Daoy (cell line): ENCODE results near the gene AMDHD2. TPM values are rescaled to one million over a fixed set of nuclear protein-coding genes. Genes with fewer than 3 reads are reported as not detected.
"Not testable (repeated sequence)": the region's sequence is repeated elsewhere in the genome, so short reads cannot be mapped to it uniquely, and the experiment has no call there.

Experiments used
- DNase-seq: peaks from one replicate; pipeline ENCODE4 v3.0.0-alpha.2; 2015; ENCODE audit warnings: low read depth
- total RNA-seq: library from RNA; depleted of rRNA; stranded (reverse); fragments of >200 nt; shearing (Covaris generic); gene quantifications from 2 replicates; pipeline ENCODE4 v1.2.3, GENCODE V29; 2014; rRNA removed

The AMDHD2 gene, protein sequence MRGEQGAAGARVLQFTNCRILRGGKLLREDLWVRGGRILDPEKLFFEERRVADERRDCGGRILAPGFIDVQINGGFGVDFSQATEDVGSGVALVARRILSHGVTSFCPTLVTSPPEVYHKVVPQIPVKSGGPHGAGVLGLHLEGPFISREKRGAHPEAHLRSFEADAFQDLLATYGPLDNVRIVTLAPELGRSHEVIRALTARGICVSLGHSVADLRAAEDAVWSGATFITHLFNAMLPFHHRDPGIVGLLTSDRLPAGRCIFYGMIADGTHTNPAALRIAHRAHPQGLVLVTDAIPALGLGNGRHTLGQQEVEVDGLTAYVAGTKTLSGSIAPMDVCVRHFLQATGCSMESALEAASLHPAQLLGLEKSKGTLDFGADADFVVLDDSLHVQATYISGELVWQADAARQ
- total RNA-seq = 11.7 and 22.0 TPM in 2 replicates

DNA sequence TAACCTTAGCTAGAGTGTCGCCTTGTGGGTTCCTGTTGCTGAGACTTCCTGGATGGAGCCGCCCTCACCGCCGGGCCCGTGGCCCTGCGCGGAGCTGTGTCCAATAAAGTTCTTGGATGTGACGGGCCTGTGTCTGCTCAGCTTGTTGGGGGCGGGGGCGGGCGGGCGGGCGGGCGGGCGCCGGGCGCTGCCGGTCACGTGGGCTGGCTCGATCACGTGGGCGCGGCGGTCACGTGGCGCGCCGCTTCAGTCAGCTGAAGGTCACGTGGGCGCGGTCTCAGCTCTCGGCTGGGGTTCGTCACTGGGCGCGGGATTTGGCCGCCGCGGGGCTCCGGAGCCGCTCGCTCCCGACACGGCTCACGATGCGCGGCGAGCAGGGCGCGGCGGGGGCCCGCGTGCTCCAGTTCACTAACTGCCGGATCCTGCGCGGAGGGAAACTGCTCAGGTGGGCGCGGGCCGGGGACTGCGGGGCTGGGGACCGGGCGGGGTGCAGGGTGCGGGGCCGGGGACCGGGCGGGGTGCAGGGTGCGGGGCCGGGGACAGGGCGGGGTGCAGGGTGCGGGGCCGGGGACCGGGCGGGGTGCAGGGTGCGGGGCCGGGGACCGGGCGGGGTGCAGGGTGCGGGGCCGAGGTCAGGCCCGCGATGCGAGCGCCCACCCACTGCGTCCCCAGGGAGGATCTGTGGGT lies at the start of gene AMDHD2:
AMDHD2 (plus strand) TSS at position 275 of the 687 bp plus-strand sequence; CDS start at position 363, 88 bp downstream.
- DNase-seq = peak; percentile 89

DNA sequence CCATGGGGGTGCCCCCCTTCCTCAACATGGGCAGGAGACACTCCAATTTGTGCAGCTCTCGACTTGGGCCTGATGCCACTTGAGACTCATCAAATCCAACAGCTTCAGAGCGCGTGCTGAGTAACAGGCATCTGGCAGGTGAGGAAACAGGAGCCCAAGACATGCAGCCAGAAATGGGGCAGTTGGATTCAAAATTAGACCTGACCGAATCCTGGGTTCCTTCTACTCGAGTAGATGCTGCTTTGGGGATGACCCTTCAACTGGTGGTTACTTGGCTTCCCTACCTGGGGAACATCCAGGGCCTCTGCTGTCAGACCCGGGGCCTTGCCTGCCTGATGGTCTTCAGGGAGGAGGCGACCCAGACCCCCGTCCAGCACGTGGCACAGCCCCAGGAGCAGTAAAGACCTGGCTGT lies 49.6 kb upstream of the AMDHD2 start:
- no peak for DNase-seq

DNA sequence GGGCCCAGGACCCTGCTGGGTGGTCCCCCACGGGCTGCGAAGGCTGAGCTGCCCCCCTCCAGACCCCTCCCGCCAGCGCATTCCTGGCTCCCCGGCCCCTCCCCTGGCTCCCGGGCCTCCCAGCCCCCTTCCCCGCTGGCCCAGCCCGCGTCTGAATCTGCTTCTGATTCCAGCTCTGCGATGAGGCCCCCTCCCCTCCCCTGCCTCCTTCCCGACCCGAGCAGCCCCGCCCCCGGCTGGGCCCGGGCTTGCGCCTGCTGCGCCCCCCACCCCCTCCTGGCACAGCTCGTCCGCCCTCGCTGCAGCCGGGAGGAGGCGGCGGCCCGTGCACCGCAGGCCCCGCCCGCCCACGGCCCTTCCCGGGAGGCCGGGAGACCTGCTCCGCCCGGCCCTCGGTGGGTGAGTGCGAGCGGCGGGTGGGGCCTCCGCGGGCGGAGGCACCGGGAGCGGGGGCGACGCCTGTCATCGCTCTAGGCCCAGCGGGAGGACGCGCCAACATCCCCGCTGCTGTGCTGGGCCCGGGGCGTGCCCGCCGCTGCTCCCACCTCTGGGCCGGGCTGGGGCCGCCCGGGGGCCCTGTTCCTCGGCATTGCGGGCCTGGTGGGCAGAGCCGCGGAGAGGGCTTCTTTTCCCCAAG lies 49.0 kb upstream of the AMDHD2 start, which contains the start of gene NTN3:
NTN3 (plus strand) TSS at position 282 of the 637 bp plus-strand sequence. CDS start 405 bp downstream, outside the sequence.
- no peak for DNase-seq

DNA sequence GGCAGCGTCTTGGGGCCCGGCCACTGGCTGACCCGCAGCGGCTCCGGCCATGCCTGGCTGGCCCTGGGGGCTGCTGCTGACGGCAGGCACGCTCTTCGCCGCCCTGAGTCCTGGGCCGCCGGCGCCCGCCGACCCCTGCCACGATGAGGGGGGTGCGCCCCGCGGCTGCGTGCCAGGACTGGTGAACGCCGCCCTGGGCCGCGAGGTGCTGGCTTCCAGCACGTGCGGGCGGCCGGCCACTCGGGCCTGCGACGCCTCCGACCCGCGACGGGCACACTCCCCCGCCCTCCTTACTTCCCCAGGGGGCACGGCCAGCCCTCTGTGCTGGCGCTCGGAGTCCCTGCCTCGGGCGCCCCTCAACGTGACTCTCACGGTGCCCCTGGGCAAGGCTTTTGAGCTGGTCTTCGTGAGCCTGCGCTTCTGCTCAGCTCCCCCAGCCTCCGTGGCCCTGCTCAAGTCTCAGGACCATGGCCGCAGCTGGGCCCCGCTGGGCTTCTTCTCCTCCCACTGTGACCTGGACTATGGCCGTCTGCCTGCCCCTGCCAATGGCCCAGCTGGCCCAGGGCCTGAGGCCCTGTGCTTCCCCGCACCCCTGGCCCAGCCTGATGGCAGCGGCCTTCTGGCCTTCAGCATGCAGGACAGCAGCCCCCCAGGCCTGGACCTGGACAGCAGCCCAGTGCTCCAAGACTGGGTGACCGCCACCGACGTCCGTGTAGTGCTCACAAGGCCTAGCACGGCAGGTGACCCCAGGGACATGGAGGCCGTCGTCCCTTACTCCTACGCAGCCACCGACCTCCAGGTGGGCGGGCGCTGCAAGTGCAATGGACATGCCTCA lies 48.3 kb upstream of the AMDHD2 start:
- no peak for DNase-seq

DNA sequence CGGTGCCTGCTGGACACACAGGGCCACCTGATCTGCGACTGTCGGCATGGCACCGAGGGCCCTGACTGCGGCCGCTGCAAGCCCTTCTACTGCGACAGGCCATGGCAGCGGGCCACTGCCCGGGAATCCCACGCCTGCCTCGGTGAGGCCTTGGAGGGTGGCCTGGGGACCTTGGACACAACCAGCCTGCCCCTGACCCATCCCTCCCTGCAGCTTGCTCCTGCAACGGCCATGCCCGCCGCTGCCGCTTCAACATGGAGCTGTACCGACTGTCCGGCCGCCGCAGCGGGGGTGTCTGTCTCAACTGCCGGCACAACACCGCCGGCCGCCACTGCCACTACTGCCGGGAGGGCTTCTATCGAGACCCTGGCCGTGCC lies 47.7 kb upstream of the AMDHD2 start:
- DNase-seq = no peak

DNA sequence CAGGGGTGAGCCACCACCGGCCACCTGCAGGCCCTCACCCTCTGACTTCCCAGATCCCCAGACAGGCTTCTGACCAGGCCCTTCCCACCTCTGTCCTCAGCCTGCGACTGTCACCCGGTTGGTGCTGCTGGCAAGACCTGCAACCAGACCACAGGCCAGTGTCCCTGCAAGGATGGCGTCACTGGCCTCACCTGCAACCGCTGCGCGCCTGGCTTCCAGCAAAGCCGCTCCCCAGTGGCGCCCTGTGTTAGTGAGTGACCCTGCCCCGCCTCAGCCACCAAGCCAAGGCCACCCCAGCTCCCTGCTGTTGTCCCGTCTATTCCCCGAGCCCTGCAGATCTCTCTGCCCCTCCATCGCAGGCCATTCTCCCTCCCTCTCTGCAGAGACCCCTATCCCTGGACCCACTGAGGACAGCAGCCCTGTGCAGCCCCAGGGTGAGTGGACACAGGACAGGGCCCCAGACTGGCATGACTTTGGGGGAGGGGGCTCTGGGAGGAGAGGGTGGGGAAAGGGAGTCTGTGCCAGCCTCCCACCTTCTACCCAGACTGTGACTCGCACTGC lies 47.2 kb upstream of the AMDHD2 start:
- DNase-seq = no peak

DNA sequence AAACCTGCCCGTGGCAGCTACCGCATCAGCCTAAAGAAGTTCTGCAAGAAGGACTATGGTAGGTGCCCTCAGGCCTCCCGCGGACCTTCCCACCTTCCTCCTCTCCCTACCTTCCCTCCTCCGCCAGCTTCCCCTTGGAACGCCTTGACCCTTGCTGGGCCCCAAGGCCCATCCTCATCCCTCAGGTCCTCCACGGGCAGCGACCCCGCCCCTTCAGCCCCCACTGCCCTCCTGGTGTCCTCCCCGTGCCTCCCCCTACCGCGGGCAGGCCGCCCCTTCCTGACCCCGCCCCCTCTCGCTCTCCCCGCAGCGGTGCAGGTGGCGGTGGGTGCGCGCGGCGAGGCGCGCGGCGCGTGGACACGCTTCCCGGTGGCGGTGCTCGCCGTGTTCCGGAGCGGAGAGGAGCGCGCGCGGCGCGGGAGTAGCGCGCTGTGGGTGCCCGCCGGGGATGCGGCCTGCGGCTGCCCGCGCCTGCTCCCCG lies 46.7 kb upstream of the AMDHD2 start:
- no peak for DNase-seq

DNA sequence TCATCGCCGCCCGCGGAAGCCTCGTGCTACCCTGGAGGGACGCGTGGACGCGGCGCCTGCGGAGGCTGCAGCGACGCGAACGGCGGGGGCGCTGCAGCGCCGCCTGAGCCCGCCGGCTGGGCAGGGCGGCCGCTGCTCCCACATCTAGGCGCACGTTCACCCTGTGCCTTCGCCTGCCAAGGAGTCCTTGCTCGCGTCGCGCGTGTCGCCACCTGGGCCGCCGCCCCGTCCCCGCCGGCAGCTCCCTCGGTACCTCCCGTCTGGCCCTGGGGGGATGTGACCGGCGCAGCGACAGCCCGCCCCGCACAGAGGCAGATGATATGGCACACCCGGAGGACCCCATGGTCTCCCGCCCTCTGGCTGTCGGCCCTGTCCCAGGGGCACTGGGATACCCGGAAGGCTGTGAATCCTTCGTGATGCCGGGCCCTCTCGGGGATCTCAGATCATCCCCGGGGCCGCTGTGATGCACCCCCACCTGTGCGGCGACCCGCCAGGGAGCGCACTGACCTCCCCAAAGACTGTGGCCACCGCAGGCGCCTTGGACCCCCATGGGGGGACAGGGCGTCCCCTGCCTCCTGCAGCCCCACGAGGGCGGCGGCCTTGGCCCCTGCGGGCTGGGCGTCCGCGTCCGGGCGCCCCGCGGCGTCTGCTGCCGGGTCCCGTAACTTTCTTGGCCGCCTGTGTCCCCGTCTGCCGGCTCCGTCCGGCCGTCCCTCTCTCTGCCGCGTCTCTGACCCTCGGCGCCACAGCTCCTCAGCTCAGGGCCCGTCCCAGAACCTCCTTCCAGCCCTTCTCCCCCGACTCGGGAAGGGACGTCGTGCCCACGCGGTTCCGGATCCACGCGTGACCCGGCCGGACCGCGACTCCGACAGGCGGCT lies 45.9 kb upstream of the AMDHD2 start:
- DNase-seq = no peak

DNA sequence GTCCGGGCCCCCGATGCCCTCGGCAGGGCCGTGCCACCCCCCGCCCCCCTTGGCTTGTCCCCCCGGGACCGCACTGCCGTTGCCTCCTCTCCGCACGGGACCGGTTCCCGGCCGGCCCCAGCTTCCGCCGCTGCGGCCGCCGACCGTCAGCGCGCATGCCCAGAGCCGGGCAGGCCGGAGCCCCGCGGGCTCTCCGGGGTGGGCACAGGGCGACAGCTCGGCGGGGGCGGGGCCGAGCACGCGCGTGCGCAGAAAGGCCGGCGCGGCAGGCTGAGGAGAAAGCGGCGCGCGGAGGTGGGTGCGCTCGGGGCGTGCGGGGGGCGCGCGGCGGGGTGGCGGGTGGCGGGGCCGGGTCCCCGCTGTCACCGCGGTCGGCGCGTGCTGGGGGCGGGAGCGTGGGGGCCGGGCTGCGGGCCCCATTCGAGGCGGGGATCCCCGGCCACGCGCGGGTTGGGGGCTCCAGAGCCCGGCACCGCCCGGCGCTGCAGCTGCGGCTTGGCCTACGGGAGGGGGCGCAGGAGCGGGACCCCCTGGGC lies 45.2 kb upstream of the AMDHD2 start, which contains the start of gene TBC1D24:
TBC1D24 (plus strand) TSS at position 251 of the 536 bp plus-strand sequence. CDS start 21,022 bp downstream, outside the sequence.
- peak; percentile 90 for DNase-seq

DNA sequence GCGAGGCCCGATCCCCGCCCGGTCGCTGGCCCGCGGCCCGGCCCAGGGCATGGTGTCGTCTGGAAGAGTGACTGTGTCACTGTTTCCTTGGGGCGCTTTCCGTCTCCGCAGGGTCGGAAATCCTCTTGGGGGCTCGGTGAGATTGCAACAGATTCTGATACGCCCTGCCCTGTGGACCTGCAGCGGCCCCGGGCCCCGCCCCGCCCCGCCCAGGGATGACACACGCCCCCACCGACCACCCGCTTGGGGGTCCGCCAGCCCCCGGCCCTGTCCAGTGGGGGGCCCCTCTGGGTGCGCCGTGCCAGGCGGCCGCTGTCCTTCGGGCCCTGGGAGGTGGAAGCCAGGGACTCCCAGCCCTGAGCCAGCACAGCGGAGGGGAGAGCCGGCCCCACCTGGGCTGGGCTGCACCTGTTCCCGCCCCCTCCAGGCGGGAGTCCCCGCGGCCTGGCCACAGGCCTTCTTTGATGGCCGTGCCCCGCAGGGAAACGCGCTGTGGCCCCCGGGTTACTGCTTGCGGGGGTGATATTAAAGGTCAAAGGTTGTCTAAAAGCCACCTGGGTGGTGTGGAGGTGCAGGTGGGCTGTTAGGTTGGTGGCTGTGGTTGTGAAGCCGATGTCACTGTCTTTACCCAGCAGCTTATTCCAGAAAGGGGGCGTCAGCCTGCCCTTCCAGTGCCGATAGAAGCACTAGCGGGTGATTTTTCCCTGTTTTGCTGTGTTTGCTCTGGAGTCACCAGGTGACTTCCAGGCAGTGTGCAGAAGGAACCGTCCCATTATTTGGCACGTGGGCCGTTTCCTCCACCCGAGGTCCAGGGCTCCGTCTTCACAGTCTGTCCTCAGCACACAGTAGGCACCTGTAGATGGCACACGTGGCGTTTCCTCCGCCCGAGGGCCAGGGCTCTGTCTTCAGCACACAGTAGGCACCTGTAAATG lies 44.5 kb upstream of the AMDHD2 start:
- DNase-seq = no peak

DNA sequence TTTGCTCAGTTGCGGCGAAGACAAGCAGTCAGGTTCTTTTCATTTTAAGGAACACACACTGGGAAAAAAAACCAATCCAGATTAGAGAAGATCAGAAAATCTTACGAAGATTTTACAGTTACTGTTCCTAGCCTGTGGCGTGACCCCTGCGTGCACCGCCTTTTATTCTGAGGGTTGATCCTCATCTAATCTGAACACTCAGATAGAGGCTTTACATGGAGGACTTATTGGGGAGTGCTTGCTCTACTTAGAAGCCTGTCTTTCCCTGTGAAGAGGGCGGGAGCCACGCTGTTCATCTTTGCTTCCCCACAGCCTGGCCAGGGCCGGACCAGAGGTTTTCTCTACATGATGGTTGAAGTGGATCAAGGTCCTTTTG lies 43.8 kb upstream of the AMDHD2 start:
- no peak for DNase-seq

DNA sequence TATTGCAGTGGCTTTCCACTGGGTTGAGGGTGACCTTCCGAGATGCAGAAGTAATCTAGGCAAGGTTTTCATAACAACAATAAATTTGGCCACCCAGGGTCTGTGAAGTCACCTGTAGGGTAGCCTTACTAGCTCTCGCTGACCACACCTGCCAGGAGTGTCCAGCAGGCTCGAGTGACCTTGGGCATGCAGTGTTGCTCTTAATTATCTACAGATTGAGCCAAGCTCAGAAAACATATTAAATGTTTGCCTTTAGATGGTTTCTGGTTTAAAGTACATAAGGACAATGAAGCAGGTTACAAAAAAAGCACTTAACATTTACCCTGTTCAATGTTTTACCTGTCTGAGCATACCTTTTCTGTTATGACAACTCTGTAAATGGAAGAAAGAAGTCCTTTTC lies 43.4 kb upstream of the AMDHD2 start:
- no peak for DNase-seq

DNA sequence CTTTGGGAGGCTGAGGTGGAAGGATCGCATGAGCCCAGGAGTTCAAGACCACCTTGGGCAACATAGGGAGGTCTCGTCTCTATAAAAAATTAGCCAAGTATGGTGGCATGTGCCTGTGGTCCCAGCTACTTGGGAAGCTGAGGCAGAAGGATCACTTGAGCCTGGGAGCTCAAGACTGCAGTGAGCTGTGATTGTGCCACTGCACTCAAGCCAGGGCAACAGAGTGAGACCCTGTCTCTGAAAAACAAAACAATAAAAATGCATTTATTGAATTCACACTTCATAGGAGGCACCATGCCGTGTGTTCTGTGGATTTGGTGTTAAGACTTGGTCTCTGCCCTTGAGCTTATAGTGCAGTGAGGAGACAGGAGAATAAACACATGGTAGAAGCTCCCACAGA lies 42.8 kb upstream of the AMDHD2 start:
- DNase-seq = no peak

DNA sequence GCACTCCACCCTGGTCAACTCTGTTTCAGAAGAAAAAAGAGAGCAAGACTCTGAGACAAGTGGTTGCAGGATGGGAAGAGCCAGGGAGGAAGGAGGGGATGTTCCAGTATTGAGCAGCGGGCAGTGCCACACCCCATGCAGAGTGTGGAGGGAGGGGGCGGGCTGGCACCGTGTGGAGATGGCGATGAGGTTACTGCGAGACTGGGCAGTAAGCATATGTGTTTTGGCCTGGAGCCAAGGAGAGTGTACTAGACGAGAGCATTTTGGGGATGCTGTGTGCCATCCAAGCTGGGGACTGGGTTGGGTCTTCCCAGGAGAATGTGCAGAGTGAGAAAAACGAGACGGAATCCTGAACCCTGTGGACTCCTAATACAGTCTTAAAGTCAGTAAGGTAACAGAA lies 41.9 kb upstream of the AMDHD2 start:
- no peak for DNase-seq

DNA sequence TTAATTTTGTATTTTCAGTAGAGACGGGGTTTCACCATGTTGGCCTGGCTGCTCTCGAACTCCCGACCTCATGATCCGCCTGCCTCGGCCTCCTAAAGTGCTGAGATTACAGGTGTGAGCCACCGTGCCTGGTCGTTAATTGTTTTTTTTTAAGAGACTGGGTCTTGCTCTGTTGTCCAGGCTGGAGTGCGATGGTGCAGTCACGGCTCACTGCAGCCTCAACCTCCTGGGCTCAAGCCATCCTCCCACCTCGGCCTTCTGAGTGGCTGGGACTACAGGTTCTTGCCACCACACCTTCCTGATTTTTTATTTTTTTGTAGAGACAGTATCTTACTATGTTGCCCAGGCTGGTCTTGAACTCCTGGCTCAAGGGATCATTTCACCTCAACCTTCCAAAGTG lies 40.2 kb upstream of the AMDHD2 start:
- not testable (repeated sequence) for DNase-seq

DNA sequence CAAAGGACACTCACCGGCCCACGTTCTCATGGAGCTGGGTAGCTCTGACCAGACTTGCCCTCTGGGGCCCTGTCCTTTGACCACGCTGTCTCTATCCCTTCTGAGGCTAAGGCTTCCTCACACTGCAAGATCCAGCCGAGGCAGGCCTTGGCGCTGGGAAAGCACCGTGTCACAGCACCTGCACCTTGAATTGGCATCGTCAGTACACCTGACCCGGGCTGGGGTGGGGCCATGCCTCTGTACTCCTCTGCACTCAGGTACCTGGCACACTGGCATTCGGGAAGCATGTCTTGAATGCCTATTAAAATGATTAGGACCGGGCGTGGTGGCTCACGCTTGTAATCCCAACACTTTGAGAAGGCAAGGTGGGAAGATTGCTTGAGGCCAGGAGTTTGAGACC lies 39.2 kb upstream of the AMDHD2 start:
- no peak for DNase-seq

DNA sequence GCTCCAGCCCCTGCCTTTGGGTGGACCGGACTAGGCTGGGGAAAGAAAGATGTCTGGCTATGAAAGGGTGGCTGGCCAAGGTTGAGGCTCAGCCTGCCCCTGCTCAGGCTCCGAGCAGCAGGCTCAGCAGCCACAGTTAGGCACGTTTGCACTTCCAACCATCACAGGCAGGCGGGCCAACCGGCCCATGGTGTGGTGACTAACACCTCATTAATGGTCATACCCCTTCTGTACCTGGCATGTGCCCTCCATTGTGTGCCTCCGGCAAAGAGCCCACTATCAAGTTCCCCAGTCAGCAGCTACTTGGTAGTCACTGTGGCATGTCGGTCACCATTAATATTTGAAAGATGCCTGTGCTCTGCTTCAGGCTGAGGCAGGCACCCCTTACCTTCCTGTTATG lies 38.5 kb upstream of the AMDHD2 start:
- no peak for DNase-seq

DNA sequence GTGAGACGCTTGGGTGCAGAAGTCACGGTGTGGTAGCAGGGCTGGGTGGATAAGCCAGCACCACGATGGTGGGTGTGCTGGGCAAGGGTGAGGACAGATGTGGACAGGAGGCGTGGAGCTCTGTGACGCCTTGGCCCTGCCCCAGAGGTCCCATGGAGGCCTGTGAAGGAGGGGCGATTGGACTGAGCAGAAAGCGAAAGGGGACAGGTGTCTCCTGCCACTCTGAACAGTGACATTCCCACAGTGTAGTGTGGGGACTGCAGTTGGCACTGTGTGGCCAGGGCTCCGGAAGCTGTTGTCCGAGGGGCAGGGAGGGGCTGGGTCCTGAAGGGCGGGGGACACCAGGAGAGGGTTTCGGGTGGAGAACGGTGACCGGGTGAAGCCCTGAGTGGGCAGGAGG lies 37.9 kb upstream of the AMDHD2 start:
- no peak for DNase-seq
